GM19467 (cell line): ENCODE data around the gene MC1R.
"Not testable (repeated sequence)": the region's sequence is repeated elsewhere in the genome, so short reads cannot be mapped to it uniquely, and the experiment has no call there.

Experiments used
- ATAC-seq: cut with Tn5 transposase; IDR thresholded peaks from one replicate; pipeline ENCODE4 v1.9.1; 2021; ENCODE audit warnings: mild to moderate bottlenecking, moderate library complexity; ENCODE audit not compliant: unreplicated experiment

Gene MC1R

GRCh38 chr16:89913408-89914387 is 5.0 kb upstream of the MC1R start:
- no peak for ATAC-seq

DNA sequence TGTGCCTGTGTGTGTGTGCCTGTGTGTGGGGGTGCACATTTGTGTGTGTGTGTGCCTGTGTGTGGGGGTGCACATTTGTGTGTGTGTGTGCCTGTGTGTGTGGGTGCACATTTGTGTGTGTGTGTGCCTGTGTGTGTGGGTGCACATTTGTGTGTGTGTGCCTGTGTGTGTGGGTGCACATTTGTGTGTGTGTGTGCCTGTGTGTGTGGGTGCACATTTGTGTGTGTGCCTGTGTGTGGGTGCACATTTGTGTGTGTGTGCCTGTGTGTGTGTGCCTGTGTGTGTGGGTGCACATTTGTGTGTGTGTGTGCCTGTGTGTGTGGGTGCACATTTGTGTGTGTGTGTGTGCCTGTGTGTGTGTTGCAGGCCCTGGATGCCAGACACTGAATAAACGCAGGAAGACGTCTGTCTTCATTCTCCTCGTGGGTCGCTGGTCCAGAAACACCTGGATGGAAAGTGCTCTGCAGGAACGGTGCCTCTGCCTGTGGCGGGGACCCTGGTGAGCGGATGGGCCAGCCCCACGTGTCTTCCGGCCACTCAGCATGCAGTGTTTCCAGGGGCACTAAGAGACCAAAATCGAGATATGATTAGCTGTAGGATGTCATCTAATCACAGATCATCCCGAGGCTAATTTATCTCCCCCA is 3.9 kb upstream of the MC1R start:
- ATAC-seq = not testable (repeated sequence)

DNA sequence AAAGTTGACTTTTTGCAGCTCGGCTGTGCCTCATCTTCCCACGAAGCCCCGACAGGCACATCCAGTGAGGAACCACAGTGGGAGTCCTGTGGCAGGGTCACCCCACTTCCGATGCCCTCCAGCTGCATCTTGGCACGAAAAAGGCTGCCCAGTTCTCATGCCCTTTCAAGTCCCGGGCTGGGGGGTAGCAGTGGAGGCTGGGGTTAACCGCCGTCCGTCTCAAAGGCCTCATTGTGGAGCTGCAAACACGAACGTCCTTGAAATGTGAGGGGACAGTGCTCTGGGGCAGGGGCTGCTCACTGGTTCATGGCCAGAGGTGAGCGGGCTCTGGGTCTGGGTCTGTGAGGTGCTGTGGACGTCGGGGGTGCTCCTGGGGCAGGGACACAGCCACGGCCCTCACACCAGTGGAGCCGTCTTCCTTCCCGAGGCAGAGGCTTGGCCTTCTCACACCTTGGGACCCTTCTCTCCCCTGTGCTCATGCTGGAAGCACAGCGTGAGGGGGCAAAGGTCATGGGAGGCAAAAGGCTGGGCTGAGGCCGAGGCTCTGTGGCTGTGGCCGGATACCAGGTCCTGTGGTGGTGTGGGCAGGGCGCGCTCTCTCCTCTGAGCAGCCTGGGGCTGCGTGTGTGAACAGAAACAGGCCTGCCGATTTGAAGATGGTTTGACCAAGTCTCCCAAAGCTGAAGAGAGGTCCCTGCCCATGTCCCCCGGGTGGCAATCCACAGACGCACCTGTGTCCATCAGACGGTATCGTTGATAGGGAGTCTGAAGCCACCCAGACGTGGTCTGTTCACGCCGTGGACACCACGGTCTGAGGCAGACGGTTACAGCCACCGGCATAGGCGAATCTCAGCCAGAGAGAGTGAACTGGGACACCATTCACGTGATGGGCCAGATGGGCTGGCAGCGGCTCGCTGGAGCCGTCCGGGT is 3.1 kb upstream of the MC1R start:
- ATAC-seq = no peak

DNA sequence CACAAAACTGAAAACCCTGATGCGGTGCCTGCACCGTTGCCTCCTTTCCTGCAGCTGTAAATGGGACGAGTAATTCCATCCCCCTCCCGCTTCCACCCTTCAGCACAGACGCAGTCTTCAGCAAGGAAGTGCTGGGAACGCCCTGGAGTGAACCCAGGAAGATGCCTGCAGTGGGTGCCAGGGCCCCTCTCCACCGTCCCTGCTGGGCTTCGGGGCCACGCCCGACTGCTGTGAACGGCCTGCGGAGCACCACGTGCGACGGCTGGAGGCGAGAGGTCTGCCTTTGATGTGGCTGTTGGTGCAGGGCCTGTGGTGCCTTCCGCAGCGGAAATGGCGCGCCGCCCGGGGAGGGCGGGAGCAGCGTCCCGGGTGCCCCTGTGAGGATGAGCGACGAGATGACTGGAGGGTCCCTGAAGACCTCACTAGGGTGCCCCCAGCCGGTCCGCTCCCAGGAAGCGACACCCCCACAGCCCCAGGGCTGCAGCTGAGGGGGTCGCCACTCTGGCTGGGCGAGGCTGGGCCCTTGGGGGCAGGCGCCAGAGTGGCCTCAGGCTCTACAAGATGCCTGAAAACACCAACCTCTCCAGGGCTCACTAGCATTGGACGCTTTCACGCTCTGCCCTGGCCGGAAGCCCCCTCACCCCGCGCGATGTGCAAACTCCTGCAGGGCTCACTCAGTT is 749 bp upstream of the MC1R start:
- peak; percentile 72 for ATAC-seq

DNA sequence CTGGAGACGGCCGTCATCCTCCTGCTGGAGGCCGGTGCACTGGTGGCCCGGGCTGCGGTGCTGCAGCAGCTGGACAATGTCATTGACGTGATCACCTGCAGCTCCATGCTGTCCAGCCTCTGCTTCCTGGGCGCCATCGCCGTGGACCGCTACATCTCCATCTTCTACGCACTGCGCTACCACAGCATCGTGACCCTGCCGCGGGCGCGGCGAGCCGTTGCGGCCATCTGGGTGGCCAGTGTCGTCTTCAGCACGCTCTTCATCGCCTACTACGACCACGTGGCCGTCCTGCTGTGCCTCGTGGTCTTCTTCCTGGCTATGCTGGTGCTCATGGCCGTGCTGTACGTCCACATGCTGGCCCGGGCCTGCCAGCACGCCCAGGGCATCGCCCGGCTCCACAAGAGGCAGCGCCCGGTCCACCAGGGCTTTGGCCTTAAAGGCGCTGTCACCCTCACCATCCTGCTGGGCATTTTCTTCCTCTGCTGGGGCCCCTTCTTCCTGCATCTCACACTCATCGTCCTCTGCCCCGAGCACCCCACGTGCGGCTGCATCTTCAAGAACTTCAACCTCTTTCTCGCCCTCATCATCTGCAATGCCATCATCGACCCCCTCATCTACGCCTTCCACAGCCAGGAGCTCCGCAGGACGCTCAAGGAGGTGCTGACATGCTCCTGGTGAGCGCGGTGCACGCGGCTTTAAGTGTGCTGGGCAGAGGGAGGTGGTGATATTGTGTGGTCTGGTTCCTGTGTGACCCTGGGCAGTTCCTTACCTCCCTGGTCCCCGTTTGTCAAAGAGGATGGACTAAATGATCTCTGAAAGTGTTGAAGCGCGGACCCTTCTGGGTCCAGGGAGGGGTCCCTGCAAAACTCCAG is 1.1 kb downstream of the MC1R start:
- ATAC-seq = no peak

DNA sequence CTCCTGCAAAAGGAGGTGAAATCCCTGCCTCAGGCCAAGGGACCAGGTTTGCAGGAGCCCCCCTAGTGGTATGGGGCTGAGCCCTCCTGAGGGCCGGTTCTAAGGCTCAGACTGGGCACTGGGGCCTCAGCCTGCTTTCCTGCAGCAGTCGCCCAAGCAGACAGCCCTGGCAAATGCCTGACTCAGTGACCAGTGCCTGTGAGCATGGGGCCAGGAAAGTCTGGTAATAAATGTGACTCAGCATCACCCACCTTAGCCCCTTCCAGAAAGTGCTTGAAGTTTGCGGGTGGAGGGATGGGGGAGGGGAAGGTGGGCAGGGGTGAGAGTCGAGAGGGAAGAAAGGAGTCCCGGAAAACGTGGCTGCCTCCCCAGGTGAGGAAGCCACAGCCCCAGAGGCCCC is 2.1 kb downstream of the MC1R start:
- no peak for ATAC-seq

- no peak for ATAC-seq
Observed at GRCh38 chr16:89921131-89921701, 2.6 kb downstream of the MC1R start.

- no peak for ATAC-seq
Observed at GRCh38 chr16:89921702-89922476, 3.2 kb downstream of the MC1R start.

- no peak for ATAC-seq
Observed at GRCh38 chr16:89922477-89922883, 3.8 kb downstream of the MC1R start.

DNA sequence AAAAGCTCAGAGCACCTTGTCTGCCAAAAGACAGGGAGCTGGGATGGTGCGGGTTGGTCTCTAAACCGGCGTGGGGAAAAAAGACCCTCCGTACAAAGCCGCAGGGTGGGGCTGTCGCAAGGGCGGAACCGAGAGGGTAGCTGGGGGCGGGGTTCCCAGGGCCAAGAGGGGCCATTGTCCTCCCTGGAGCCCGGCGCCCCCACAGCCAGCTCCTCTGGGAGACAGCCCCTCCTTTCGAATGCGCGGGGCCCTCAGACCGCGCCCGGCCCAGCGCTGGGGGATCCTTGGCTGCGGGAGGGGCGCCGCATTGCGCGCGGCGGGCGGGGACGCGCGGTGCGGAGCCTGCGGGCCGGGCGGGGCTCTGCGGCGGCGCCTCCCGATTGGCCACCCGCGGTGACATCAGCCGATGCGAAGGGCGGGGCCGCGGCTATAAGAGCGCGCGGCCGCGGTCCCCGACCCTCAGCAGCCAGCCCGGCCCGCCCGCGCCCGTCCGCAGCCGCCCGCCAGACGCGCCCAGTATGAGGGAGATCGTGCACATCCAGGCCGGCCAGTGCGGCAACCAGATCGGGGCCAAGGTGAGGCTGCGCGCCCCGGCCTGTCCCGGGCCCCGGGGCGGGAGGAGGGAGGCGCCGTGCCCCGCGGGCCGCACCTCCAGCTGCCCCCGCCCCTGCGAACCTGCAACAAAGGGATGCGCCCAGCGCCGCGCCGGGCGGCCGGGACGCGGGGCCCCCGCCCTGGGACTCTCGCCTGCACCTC is 4.4 kb downstream of the MC1R start, which contains the start of gene TUBB3:
TUBB3 (plus strand) TSS at position 459 of the 756 bp plus-strand sequence; CDS start at position 519, 60 bp downstream.
- no peak for ATAC-seq

- no peak for ATAC-seq
Observed at GRCh38 chr16:89923640-89924296, 5.1 kb downstream of the MC1R start.

- ATAC-seq = no peak
Observed at GRCh38 chr16:89924297-89924924, 5.7 kb downstream of the MC1R start.

DNA sequence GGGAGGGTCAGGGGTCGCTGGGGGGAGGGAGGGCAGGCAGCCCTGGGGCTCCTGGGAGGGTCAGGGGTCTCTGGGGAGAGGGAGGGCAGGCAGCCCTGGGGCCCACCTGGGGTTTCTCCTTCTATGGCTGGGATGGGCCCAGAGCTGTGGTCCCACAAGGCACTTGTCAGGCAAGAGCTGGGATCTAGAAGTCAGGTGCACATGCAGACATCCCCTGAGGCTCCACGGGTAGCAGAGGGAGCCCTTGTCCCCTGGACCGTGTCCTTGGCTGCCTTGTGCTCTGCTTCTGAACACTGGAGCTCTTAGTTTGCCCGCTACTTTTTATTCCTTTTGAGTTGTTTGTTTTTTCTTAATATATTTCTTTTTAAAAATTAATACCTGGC is 6.3 kb downstream of the MC1R start:
- ATAC-seq = no peak

- no peak for ATAC-seq
Observed at GRCh38 chr16:89925596-89926079, 7.0 kb downstream of the MC1R start.

- no peak for ATAC-seq
Observed at GRCh38 chr16:89931305-89931896, 12.7 kb downstream of the MC1R start.

DNA sequence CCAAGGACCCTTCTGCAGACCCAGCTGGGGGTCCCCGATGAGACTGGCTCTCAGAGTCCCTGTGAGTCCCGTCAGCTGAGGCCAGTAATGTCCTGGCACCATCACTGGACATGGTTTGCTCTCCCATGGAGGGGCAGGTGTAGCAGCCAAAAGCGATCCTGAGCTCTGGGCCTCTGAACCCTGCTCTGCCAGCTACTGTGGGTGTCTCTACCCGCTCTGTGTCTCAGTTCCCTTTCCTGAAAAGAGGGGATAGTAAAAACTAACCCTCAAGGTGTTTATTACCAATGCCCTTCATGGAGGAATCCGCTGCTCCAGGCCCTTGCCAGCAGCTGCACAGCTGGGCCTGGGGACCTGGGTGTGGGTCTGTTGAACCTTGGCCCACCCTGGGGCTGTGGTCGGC is 13.3 kb downstream of the MC1R start:
- ATAC-seq = no peak
